ENCODE data around the gene ACAP3.

Gene ACAP3

GRCh38 chr1:1354271-1355247 is 46.8 kb upstream of the ACAP3 start:
- Histone ChIP-seq H3K36me3 (no peaks in the 10 kb centered on the region), H3K4me3 (ENCODE audit: low read depth in 1 of 2, low read length in 1 of 2) (no peak overlapping the region), H3K9me3 (no peaks in the 10 kb centered on the region), H3K27ac (no peak overlapping the region), H3K4me1 (ENCODE audit: control insufficient read depth in 1 of 2, insufficient read depth in 1 of 2, low read depth in 1 of 2, low read length in 1 of 2) (peaks cover 0 to 10% of the 10 kb centered on the region in 2 experiments), H3K27me3 (peaks cover 85% of the 10 kb centered on the region)
- TF ChIP-seq CTCF (IDR thresholded peaks at IDR 0.05), result no peak

GRCh38 chr1:1353389-1354151 is 45.8 kb upstream of the ACAP3 start:
- TF ChIP-seq CTCF (IDR thresholded peaks at IDR 0.05), result no peak
- H3K27ac ChIP-seq, result no peak overlapping the region
- peaks cover 77% of the 10 kb centered on the region for H3K27me3 ChIP-seq
- peaks cover 2 to 13% of the 10 kb centered on the region in 2 experiments for H3K4me1 ChIP-seq (ENCODE audit: control insufficient read depth in 1 of 2, insufficient read depth in 1 of 2, low read depth in 1 of 2, low read length in 1 of 2)
- H3K36me3 ChIP-seq, result no peaks in the 10 kb centered on the region
- no peak overlapping the region for H3K4me3 ChIP-seq (ENCODE audit: low read depth in 1 of 2, low read length in 1 of 2)
- no peaks in the 10 kb centered on the region for H3K9me3 ChIP-seq

GRCh38 chr1:1352786-1353388 is 45.2 kb upstream of the ACAP3 start:
- Histone ChIP-seq H3K4me3 (ENCODE audit: low read depth in 1 of 2, low read length in 1 of 2) (no peak overlapping the region), H3K36me3 (no peaks in the 10 kb centered on the region), H3K4me1 (ENCODE audit: control insufficient read depth in 1 of 2, insufficient read depth in 1 of 2, low read depth in 1 of 2, low read length in 1 of 2) (peaks cover 9 to 19% of the 10 kb centered on the region in 2 experiments), H3K27ac (no peak overlapping the region), H3K9me3 (no peaks in the 10 kb centered on the region), H3K27me3 (peaks cover 77% of the 10 kb centered on the region)
- TF ChIP-seq CTCF (IDR thresholded peaks at IDR 0.05), result no peak

GRCh38 chr1:1351511-1352427 is 44.0 kb upstream of the ACAP3 start:
- no peak overlapping the region for H3K27ac ChIP-seq
- H3K4me3 ChIP-seq (ENCODE audit: low read depth in 1 of 2, low read length in 1 of 2), result no peak overlapping the region
- TF ChIP-seq CTCF (IDR thresholded peaks at IDR 0.05), result no peak
- H3K36me3 ChIP-seq, result no peaks in the 10 kb centered on the region
- peaks cover 71% of the 10 kb centered on the region for H3K27me3 ChIP-seq
- no peaks in the 10 kb centered on the region for H3K9me3 ChIP-seq
- H3K4me1 ChIP-seq (ENCODE audit: control insufficient read depth in 1 of 2, insufficient read depth in 1 of 2, low read depth in 1 of 2, low read length in 1 of 2), result peaks cover 9 to 20% of the 10 kb centered on the region in 2 experiments
